ENCODE measurements around the gene CYP2C18.
"Not testable (repeated sequence)": the region's sequence is repeated elsewhere in the genome, so short reads cannot be mapped to it uniquely, and the experiment has no call there.

The CYP2C18 gene

DNA sequence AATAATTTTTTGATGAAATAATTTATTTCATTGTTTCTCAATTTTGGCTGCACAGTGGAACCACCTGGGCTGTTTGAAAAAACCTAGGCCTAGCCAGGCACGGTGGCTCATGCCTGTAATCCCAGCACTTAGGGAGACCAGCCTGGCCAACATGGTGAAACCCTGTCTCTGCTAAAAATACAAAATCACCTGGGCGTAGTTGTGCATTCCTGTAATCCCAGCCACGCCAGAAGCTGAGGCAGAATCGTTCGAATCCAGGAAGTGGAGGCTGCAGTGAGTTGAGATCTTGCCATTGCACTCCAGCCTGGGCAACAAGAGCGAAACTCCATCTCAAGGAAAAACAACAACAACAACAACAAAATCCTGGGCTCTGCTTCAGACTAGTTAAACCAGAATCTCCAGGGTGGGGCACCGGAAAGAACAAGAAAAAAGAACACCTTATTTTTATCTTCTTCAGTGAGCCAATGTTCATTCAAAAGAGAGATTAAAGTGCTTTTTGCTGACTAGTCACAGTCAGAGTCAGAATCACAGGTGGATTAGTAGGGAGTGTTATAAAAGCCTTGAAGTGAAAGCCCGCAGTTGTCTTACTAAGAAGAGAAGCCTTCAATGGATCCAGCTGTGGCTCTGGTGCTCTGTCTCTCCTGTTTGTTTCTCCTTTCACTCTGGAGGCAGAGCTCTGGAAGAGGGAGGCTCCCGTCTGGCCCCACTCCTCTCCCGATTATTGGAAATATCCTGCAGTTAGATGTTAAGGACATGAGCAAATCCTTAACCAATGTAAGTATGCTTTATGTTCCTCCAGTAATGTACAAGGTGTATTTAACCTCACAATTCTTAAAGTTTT lies at the start of gene CYP2C18:
CYP2C18 (plus strand) TSS at position 516 of the 841 bp plus-strand sequence; CDS start at position 607, 91 bp downstream.
- no peak for DNase-seq (ENCODE audit: low spot score)

DNA sequence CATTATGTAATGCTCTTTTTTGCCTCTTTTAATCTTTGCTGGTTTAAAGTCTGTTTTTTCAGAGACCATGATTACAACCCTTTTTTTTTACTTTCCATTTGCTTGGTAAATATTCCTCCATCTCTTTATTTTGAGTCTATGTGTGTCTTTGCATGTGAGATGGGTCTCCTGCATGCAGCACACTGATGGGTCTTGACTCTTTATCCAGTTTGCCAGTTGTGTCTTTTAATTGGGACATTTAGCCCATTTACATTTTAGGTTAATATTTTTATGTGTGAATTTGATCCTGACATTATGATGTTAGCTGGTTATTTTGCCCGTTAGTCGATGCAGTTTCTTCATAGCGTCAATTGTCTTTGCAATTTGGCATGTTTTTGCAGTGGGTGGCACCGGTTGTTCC lies 45.4 kb upstream of the CYP2C18 start:
- DNase-seq (ENCODE audit: low spot score), result not testable (repeated sequence)

DNA sequence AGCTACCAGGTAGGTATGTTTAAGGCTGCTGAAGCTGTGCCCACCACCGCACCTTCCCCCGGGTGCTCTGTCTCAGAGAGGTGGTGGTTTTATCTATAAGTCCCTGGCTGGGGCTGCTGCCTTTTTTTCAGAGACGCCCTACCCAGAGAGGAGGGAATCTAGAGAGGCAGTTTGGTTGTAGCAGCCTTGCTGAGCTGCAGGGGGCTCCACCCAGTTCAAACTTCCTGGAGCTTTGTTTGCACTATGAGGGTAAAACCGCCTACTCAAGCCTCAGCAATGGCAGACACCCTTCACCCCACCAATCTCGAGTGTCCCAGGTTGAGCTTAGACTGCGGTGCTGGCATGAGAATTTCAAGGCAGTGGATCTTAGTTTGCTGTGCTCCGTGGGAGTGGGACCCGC lies 43.6 kb upstream of the CYP2C18 start:
- DNase-seq (ENCODE audit: low spot score), result no peak

- DNase-seq (ENCODE audit: low spot score), result no peak
Measured at GRCh38 chr10:94640562-94640961, 43.0 kb upstream of the CYP2C18 start.

DNA sequence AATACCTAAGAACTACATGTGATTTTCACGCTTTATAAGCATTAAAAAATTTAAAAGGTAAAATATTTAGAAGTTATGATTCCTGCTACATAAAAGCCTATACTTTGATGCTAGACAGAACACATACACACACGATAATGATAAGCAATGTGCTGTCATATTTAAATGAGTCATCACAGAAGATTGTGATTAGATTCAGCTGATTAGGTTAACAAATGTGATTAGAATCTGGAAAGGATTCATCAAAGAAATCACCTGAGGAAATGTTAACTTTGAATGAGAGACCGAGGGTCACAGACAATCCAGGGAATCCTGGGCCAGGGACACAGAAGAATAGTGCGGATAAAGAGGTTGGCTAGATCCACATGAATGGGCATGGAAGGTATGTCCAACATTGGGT lies 42.0 kb upstream of the CYP2C18 start:
- DNase-seq (ENCODE audit: low spot score), result no peak

- no peak for DNase-seq (ENCODE audit: low spot score)
Measured at GRCh38 chr10:94644352-94644751, 39.2 kb upstream of the CYP2C18 start.

- no peak for DNase-seq (ENCODE audit: low spot score)
Measured at GRCh38 chr10:94645285-94645684, 38.2 kb upstream of the CYP2C18 start.

DNA sequence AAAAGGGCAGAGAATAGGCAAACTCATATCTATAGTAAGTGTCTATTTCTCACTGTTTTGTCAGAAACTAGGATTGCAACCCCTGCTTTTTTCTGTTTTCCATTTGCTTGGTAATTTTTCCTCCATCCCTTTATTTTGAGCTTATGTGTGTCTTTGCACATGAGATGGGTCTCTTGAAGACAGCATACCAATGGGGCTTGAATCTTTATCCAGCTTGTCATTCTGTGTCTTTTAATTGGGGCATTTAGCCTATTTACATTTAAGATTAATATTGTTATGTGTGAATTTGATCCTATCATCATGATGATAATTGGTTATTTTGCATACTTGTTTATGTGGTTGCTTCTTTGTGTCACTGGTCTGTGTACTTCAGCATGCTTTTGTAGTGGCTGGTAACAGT lies 28.3 kb upstream of the CYP2C18 start:
- not testable (repeated sequence) for DNase-seq (ENCODE audit: low spot score)

- not testable (repeated sequence) for DNase-seq (ENCODE audit: low spot score)
Measured at GRCh38 chr10:94663061-94663460, 20.5 kb upstream of the CYP2C18 start.

- no peak for DNase-seq (ENCODE audit: low spot score)
Measured at GRCh38 chr10:94666391-94667102, 17.0 kb upstream of the CYP2C18 start.

GRCh38 chr10:94673614-94674321 lies 9.8 kb upstream of the CYP2C18 start:
- DNase-seq (ENCODE audit: low spot score), result peak; percentile 67

DNA sequence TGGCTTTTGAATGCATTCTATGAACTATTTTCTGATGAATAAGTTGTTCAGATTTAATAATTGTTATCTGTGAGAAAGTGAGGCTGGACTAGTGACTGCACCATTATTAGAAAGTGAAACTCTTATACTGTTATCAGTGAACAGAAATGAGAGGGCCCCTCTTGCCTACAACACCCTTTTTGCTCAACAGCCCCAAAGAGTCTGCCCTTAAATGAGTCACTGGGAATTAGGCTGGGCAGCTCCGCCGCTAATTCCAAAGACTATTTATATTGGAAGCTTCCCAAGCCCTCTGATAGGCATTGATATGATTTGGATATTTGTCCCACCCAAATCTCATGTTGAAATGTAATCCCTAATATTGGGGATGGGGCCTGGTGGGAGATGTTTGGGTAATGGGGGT lies 7.0 kb upstream of the CYP2C18 start:
- DNase-seq (ENCODE audit: low spot score), result no peak

GRCh38 chr10:94677691-94678090 lies 5.8 kb upstream of the CYP2C18 start:
- peak; percentile 36 for DNase-seq (ENCODE audit: low spot score)

DNA sequence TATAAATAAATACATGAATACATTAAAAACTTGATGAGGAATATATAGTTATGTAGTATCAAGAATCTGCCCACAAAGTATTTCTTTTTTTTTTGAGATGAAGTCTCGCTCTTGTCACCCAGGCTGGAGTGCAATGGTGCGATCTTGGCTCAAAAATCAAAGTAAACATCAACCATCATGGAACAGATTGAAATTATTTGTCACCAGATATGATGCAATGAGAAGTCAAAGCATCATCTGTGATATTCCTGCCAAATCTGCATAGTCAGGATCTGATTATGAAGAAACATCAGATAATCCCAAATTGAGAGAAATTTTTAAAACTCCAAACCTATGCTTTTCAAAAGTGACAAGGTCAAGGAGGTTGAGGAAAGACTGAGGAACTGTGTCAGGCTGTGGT lies 5.1 kb upstream of the CYP2C18 start:
- DNase-seq (ENCODE audit: low spot score), result no peak

GRCh38 chr10:94680544-94680943 lies 3.0 kb upstream of the CYP2C18 start:
- DNase-seq (ENCODE audit: low spot score), result peak; percentile 92

DNA sequence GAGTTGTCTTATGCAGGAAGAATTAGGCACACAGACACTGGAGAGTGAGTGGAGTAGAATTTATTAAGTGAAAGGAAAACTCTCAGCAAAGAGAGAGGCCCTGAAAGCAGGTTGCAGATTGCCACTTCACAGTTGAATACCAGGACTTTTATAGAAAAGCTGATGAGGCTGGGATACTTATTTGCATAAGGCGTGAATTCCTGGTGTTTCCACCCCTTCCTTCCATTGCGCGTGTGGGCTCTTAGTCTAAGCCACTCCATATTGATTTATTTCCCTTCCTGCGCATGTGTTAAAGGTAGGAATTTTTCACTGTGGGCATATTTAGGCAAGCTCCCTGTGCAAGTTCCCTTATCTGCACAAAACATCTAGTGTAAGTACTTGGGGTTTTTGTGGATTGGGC lies 893 bp upstream of the CYP2C18 start:
- DNase-seq (ENCODE audit: low spot score), result not testable (repeated sequence)

DNA sequence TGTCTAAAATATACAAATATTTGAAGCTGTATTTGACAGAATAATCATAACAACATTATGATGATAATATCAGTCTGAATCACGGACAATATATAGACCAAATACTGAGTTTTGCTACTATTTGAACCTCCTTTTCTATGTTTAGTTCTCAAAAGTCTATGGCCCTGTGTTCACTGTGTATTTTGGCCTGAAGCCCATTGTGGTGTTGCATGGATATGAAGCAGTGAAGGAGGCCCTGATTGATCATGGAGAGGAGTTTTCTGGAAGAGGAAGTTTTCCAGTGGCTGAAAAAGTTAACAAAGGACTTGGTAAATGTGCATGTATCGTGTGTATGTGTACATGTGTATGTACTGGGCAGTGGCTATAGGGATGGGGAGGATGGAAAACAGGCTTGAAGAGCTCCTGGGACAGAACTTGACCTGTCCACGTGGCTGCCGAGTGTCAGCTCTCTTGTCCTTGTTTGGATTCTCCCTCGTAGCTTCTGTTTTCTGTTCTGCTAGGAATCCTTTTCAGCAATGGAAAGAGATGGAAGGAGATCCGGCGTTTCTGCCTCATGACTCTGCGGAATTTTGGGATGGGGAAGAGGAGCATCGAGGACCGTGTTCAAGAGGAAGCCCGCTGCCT lies 4.2 kb downstream of the CYP2C18 start:
- DNase-seq (ENCODE audit: low spot score), result no peak

DNA sequence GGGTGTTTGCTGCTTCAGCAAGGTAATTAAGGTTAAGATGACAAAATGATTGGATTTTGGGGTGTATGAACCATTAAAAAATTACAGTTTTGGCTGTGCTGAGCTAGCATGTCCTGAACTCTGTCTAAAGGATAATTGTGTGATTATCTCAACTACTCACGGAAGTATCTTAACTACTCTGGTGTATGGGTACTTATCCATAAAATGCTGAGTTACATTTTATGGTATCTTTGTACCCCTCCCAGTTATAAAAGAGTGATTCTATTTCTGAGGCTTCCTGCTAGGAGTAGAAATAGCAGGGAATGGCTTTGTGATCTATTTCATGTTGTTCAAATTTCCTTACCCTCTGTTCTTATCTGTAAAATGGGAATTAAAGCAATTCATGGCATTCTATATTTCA lies 22.6 kb downstream of the CYP2C18 start:
- no peak for DNase-seq (ENCODE audit: low spot score)

GRCh38 chr10:94710578-94710977 lies 27.0 kb downstream of the CYP2C18 start:
- no peak for DNase-seq (ENCODE audit: low spot score)

- DNase-seq (ENCODE audit: low spot score), result no peak
Measured at GRCh38 chr10:94725871-94726270, 42.3 kb downstream of the CYP2C18 start.

DNA sequence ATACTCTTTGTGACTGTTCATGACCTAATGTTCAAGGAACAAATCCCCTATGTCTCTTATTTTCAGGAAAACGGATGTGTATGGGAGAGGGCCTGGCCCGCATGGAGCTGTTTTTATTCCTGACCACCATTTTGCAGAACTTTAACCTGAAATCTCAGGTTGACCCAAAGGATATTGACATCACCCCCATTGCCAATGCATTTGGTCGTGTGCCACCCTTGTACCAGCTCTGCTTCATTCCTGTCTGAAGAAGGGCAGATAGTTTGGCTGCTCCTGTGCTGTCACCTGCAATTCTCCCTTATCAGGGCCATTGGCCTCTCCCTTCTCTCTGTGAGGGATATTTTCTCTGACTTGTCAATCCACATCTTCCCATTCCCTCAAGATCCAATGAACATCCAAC lies 51.7 kb downstream of the CYP2C18 start:
- no peak for DNase-seq (ENCODE audit: low spot score)

- no peak for DNase-seq (ENCODE audit: low spot score)
Measured at GRCh38 chr10:94738588-94738987, 55.1 kb downstream of the CYP2C18 start.

All from kidney tubule cell (primary cell).